ENCODE results near the gene KIAA0232.

The KIAA0232 gene

GRCh38 chr4:6782147-6782845, at the start of gene KIAA0232:
Gene KIAA0232 (plus strand): TSS chr4:6782727. CDS start chr4:6824454, 41,727 bp downstream.
- DNase-seq (ENCODE audit: low read depth in 3 of 3): peak; percentile 79 to 87 (median 82)

- no peak for DNase-seq (ENCODE audit: low read depth in 3 of 3)
Measured at GRCh38 chr4:6733358-6734164, 49.0 kb upstream of the KIAA0232 start.

GRCh38 chr4:6734165-6734786, 48.3 kb upstream of the KIAA0232 start:
- no peak for DNase-seq (ENCODE audit: low read depth in 3 of 3)

- DNase-seq (ENCODE audit: low read depth in 3 of 3): no peak
Measured at GRCh38 chr4:6739920-6740319, 42.6 kb upstream of the KIAA0232 start.

- no peak for DNase-seq (ENCODE audit: low read depth in 3 of 3)
Measured at GRCh38 chr4:6740347-6740746, 42.2 kb upstream of the KIAA0232 start.

GRCh38 chr4:6742507-6742906, 40.0 kb upstream of the KIAA0232 start:
- no peak for DNase-seq (ENCODE audit: low read depth in 3 of 3)

DNA sequence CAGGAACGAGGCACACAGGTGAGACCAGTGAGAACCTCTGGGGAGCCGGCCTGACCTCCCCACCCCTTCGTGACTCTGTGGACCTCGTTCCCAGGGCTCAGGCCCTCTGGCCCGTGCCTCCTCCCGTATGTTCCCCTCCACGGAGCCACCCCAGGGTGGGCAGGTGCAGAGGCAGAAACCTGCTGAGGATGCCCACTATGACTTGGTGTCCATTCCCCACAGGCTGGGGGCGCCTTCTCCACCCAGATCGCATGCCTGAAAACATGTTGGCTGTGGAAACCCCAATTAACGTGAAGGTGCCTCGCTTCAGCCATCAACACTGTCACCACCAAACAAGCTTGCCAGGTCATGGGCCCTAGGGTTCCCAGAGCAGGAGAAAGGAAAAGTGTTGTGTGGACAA, 39.5 kb upstream of the KIAA0232 start:
- DNase-seq (ENCODE audit: low read depth in 3 of 3): no peak

DNA sequence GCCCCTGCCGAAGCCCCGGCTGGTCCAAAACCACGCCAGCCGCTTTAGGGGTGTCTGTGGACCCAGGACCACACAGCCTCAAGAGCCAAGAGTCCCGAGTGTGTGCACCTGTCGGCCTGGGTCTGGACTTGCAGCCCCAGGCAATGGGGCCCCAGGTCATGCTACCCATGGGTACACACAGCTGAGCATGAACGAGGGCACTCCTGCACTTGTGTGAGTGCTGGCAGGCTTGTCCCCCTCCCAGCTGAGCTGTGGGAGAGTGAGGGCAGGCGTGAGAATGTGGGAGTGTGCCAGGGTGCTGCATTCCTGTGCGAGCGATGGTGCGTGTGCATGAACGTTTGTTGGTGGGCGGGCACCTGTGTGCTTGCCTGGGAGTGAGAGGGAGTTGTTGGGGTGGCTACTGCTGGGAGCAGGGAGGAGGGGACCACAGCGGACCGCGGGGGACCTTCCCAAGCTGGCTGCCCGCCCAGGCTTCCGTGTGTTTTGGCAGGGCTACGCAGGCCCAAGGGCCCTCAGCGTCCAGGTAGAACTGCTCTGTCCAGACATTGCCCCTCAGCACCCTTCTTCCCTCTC, 35.7 kb upstream of the KIAA0232 start:
- no peak for DNase-seq (ENCODE audit: low read depth in 3 of 3)

DNA sequence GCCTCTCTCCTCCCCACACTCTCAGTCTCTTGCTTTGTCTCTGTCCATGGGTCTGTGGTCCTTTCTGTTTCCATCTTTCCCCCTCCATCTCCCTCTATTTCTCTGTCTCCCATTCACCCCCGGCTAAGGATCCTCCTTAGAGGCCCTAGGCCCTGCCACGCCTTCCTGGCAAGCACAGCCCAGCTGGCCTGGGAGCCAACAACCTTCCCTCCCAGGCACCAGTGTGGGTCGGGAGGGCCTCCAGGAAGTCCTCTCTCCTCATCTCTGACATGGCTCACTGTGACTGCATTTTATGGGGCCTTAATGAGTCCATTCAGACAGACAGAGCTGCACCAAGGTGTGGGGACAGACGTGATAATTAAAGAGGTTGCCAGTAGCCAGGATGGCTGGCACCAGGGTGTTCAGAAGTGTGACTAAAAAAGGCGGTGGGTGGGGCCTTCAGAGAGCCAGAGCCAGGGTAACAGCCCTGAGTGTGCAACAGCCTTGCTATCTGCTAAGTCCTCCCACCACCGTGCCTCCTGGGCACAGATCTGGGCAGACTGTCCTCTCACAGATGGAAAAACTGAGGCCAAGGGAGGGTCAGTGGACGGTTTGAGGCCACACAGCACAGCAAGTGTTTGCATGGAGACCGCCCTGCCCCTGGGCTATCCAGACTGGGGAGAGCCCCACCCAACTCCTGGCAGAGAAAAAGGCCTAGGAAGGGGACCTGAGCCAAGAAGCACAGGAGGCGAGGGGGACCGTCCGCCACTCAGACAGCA, 35.1 kb upstream of the KIAA0232 start:
- no peak for DNase-seq (ENCODE audit: low read depth in 3 of 3)

- no peak for DNase-seq (ENCODE audit: low read depth in 3 of 3)
Measured at GRCh38 chr4:6748286-6748685, 34.2 kb upstream of the KIAA0232 start.

- DNase-seq (ENCODE audit: low read depth in 3 of 3): no peak
Measured at GRCh38 chr4:6749340-6750171, 33.0 kb upstream of the KIAA0232 start.

DNA sequence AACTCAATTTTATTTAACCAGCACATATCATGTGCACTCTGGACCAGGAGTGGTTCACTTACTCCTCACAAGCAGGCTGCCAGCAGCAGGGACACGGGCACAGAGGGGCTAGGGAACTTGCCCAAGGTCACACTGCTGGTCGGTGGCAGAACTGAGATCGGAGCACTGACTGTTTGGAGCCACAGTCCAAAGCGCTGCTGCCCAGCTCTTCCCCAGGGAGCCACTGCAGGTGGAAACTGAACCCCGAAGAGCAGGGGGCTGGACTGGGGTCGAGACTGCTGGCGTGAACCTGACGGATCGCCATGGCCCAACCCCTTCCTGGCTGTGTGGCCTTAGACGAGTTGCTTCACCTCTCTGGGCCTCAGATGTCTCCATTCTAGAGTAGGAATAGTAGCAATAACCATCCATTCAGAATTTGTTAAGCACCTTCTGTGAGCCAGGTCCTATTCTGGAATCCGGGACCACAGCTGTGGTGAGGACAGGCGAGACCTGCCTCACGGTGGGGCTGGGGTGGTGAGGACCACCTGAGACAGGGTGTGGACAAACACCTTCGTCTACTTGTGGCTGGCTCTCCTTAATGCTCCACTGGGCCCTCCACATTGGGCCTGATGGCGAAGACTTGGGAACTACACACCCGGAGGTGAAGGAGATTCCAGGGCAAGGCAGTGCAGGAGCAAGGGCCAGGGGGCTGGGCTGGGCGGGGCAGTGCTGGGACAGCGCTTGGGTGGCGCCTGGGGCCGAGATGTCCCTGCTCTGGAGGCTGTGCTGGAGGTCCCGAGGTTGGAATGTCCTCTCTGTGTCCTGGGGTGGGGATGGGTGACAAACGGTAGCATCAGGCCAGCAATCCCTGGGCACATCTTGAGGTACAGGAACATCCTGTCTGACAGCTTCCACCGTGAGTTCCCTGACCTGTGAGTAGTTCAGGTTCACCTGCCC, 32.0 kb upstream of the KIAA0232 start:
- DNase-seq (ENCODE audit: low read depth in 3 of 3): no peak

GRCh38 chr4:6751611-6752485, 30.7 kb upstream of the KIAA0232 start:
- DNase-seq (ENCODE audit: low read depth in 3 of 3): no peak

GRCh38 chr4:6752486-6752829, 30.1 kb upstream of the KIAA0232 start:
- no peak for DNase-seq (ENCODE audit: low read depth in 3 of 3)

- DNase-seq (ENCODE audit: low read depth in 3 of 3): no peak
Measured at GRCh38 chr4:6753103-6753560, 29.4 kb upstream of the KIAA0232 start.

- no peak for DNase-seq (ENCODE audit: low read depth in 3 of 3)
Measured at GRCh38 chr4:6753891-6754290, 28.6 kb upstream of the KIAA0232 start.

DNA sequence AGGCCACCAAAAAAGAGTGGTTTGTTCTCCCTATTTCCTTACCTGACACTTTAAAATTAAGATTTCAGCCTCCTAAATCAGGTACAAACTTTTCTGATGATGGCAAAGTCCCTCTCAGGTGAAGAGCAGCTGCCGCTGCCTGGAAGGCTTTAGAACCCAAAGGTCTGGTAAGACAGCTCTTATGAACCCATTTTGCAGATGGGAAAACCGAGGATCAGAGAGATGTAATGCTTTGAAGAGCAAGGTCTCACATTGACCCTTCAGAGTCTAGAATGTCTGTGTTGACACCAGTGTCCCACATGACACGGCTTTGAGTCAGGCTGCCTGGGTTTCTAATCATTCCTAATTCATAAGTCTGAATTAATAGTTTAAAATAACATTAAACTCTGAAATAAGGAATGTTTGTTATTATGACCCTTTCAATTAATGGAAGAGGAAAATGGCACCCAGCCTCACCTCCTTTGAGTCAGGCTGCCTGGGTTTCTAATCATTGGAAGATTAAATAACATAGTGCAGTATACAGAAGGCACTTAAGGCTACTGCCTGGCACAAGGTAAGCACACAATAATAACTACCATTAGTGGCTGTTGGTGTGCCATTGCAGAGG, 27.9 kb upstream of the KIAA0232 start:
- no peak for DNase-seq (ENCODE audit: low read depth in 3 of 3)

DNA sequence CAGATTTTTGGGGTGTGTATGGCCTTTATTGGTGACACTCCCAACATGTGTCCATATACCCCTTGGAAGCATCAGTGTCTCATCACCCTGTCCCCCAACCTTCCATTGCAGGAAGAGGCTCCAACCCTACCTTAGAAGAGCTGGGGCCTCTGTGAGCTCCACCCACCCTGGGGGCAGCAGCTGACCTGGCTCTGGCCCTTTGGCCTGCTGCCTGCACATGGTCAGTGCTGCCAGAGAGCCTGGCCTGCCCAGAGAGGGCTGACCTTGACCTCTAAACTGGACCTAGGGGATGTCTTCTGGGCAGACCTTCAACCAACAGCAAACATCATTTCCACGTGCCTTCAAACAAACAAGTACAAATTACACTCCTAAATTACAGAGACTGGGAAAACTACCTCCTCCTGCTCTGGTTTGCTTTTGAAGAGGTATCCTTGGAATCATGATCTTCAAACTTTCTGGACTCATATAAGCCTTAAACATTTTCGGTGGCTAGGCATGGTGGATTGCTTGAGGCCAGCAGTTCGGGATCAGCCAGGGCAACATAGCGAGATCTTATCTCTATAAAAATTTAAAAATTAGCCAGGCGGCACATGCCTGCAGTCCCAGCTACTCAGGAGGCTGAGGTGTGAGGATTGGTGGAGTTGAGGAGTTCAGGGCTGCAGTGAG, 27.3 kb upstream of the KIAA0232 start:
- DNase-seq (ENCODE audit: low read depth in 3 of 3): no peak

All from stimulated activated CD4-positive, alpha-beta T cell treated with anti-CD3 and anti-CD28 coated beads, TNF-alpha, amount 100 ng/mL, for 24 hours (primary cell).